ENCODE measurements around the gene PAK3.

PAK3 gene

DNA sequence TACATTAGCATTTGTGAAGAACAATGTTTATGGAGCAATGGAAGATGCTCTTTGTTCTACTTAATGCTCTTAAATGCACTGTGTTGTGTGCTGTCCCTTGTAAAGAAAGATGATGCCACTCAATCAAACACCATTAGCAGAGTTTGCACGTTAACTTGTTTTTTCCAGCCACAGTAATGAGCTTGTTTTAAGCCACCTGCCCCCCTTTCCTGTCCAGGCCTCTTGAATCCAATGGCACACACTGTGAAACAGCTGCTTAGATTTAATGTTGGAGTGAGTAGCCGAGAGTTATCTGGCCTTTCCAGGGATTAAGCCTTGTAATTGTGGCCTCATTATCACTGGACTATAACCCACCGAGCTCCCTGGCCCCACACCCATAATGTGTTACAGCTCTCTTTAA lies 86.0 kb downstream of the PAK3 start:
- TF ChIP-seq, protein P1, sequence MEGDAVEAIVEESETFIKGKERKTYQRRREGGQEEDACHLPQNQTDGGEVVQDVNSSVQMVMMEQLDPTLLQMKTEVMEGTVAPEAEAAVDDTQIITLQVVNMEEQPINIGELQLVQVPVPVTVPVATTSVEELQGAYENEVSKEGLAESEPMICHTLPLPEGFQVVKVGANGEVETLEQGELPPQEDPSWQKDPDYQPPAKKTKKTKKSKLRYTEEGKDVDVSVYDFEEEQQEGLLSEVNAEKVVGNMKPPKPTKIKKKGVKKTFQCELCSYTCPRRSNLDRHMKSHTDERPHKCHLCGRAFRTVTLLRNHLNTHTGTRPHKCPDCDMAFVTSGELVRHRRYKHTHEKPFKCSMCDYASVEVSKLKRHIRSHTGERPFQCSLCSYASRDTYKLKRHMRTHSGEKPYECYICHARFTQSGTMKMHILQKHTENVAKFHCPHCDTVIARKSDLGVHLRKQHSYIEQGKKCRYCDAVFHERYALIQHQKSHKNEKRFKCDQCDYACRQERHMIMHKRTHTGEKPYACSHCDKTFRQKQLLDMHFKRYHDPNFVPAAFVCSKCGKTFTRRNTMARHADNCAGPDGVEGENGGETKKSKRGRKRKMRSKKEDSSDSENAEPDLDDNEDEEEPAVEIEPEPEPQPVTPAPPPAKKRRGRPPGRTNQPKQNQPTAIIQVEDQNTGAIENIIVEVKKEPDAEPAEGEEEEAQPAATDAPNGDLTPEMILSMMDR (IDR thresholded peaks at IDR 0.05; ENCODE audit: low read length, missing control alignments), result no peak
- no peak for DNase-seq (ENCODE audit: low read depth)
- H3K4me3 ChIP-seq (replicated peaks; ENCODE audit: low read depth, low read length), result no peak overlapping the region

DNA sequence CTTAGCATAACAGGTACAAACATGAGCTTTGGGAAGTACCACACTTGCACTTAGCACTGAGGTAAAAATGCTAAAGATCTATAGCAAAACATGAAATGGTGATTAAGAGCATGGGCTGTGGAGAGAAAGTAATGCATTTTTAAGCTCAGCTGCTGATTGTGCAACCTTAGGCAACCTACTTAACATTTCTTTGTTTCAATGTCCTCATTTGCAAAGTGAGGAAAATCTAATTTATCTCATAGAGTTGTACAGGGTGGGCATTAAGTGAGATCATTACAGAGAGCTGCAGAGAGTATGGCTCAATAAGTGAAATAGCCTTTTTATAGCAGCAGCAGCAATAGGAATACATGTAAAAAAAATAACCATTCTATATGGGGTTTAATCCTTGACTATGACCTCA lies 87.0 kb downstream of the PAK3 start:
- H3K4me3 ChIP-seq (replicated peaks; ENCODE audit: low read depth, low read length), result no peak overlapping the region
- DNase-seq (ENCODE audit: low read depth), result no peak
- TF ChIP-seq, protein P1 (IDR thresholded peaks at IDR 0.05; ENCODE audit: low read length, missing control alignments), result no peak

GRCh38 chrX:111191598-111191997 lies 95.6 kb downstream of the PAK3 start:
- DNase-seq (ENCODE audit: low read depth), result no peak
- H3K4me3 ChIP-seq (replicated peaks; ENCODE audit: low read depth, low read length), result no peak overlapping the region
- TF ChIP-seq, protein P1 (IDR thresholded peaks at IDR 0.05; ENCODE audit: low read length, missing control alignments), result no peak

GRCh38 chrX:111199505-111199904 lies 103.5 kb downstream of the PAK3 start:
- H3K4me3 ChIP-seq (replicated peaks; ENCODE audit: low read depth, low read length), result no peak overlapping the region
- TF ChIP-seq, protein P1 (IDR thresholded peaks at IDR 0.05; ENCODE audit: low read length, missing control alignments), result no peak
- DNase-seq (ENCODE audit: low read depth), result no peak

GRCh38 chrX:111200327-111200726 lies 104.3 kb downstream of the PAK3 start:
- no peak overlapping the region for H3K4me3 ChIP-seq (replicated peaks; ENCODE audit: low read depth, low read length)
- DNase-seq (ENCODE audit: low read depth), result no peak
- TF ChIP-seq, protein P1 (IDR thresholded peaks at IDR 0.05; ENCODE audit: low read length, missing control alignments), result no peak

DNA sequence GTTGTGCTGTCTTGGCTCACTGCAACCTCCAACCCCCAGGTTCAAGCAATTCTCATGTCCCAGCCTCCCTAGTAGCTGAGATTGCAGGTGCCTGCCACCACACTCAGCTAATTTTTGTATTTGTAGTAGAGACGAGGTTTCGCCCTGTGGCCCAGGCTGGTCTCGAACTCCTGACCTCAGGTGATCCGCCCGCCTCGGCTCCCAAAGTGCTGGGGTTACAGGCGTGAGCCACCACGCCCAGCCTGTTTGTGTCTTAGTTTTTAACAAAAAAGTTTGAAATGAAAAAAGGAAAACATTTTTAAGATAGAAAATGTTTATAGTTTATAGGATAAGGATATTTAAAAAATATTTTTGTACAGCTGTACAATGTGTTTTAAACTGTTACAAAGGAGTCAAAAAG lies 111.9 kb downstream of the PAK3 start:
- DNase-seq (ENCODE audit: low read depth), result no peak
- TF ChIP-seq, protein P1 (IDR thresholded peaks at IDR 0.05; ENCODE audit: low read length, missing control alignments), result no peak
- no peak overlapping the region for H3K4me3 ChIP-seq (replicated peaks; ENCODE audit: low read depth, low read length)

DNA sequence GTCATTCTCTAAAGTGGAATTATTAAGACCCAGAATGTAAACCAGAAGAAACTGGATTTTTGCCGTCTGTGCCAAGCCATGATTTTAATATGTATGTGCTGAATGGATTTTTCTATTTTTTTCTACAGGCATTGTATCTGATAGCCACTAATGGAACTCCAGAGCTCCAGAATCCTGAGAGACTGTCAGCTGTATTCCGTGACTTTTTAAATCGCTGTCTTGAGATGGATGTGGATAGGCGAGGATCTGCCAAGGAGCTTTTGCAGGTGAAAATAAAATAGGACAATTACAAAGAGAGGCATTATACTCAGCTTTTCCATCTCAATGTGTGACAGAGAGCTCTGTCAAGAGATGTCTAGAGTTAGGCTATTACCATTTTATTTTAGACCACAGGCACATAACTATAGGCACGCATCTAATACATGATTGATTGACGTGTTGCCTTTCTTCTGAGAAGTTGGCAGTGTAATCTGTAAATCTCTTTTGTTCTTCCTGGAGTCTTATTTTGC lies 120.4 kb downstream of the PAK3 start:
- TF ChIP-seq, protein P1 (IDR thresholded peaks at IDR 0.05; ENCODE audit: low read length, missing control alignments), result no peak
- no peak overlapping the region for H3K4me3 ChIP-seq (replicated peaks; ENCODE audit: low read depth, low read length)
- no peak for DNase-seq (ENCODE audit: low read depth)
